Activated naive CD8-positive, alpha-beta T cell treated with anti-CD3 and anti-CD28 coated beads, Interleukin-2, amount 50 U/mL, for 16 hours (primary cell): ENCODE measurements around the gene DEPDC4.
"Not testable (repeated sequence)": the region's sequence is repeated elsewhere in the genome, so short reads cannot be mapped to it uniquely, and the experiment has no call there.

Experiments
- DNase-seq: peaks from one replicate; pipeline ENCODE4 v3.0.0-alpha.2; 2020; ENCODE audit warnings: low read depth, low spot score

Gene DEPDC4

GRCh38 chr12:100265107-100265506 is 1.8 kb downstream of the DEPDC4 start:
- DNase-seq, result not testable (repeated sequence)

- DNase-seq, result no peak
These were observed 3.7 kb downstream of the DEPDC4 start for GRCh38 chr12:100263131-100263530.

GRCh38 chr12:100258127-100258526 is 8.8 kb downstream of the DEPDC4 start:
- no peak for DNase-seq

GRCh38 chr12:100254876-100255275 is 12.0 kb downstream of the DEPDC4 start:
- DNase-seq, result no peak

- DNase-seq, result no peak
These were observed 13.4 kb downstream of the DEPDC4 start for GRCh38 chr12:100253437-100253836.

GRCh38 chr12:100251917-100252316 is 15.0 kb downstream of the DEPDC4 start:
- no peak for DNase-seq

GRCh38 chr12:100249941-100250340 is 16.9 kb downstream of the DEPDC4 start:
- no peak for DNase-seq

GRCh38 chr12:100248886-100249285 is 18.0 kb downstream of the DEPDC4 start:
- DNase-seq, result no peak

GRCh38 chr12:100247765-100248164 is 19.1 kb downstream of the DEPDC4 start:
- no peak for DNase-seq

GRCh38 chr12:100243137-100243536 is 23.7 kb downstream of the DEPDC4 start:
- no peak for DNase-seq

GRCh38 chr12:100239589-100239988 is 27.3 kb downstream of the DEPDC4 start:
- DNase-seq, result no peak

GRCh38 chr12:100238801-100239200 is 28.1 kb downstream of the DEPDC4 start:
- DNase-seq, result no peak

- DNase-seq, result no peak
These were observed 32.1 kb downstream of the DEPDC4 start for GRCh38 chr12:100234591-100235304.

- DNase-seq, result no peak
These were observed 32.7 kb downstream of the DEPDC4 start for GRCh38 chr12:100234166-100234565.

- DNase-seq, result not testable (repeated sequence)
These were observed 35.0 kb downstream of the DEPDC4 start for GRCh38 chr12:100231873-100232272.

- no peak for DNase-seq
These were observed 37.0 kb downstream of the DEPDC4 start for GRCh38 chr12:100229876-100230275.

- DNase-seq, result no peak
These were observed 37.7 kb downstream of the DEPDC4 start for GRCh38 chr12:100229036-100229635.

GRCh38 chr12:100225491-100225890 is 41.4 kb downstream of the DEPDC4 start:
- DNase-seq, result no peak

GRCh38 chr12:100222173-100222572 is 44.7 kb downstream of the DEPDC4 start:
- not testable (repeated sequence) for DNase-seq

- DNase-seq, result no peak
These were observed 45.4 kb downstream of the DEPDC4 start for GRCh38 chr12:100221523-100221922.

GRCh38 chr12:100219328-100220109 is 47.4 kb downstream of the DEPDC4 start:
- DNase-seq, result no peak

- no peak for DNase-seq
These were observed 50.5 kb downstream of the DEPDC4 start for GRCh38 chr12:100216337-100216736.

GRCh38 chr12:100215209-100215608 is 51.7 kb downstream of the DEPDC4 start:
- DNase-seq, result no peak
